Upper lobe of right lung (tissue), 1 donor: Measurements from ENCODE around the gene UPK1A. TPM values are rescaled to one million over a fixed set of nuclear protein-coding genes. Genes with fewer than 3 reads are reported as not detected.

Experiments
- ATAC-seq: fragments of 200-7000 bp; cut with Tn5 transposase; one replicate; pipeline ENCODE4 v1.9.1; 2020; ENCODE audit warnings: mild to moderate bottlenecking, moderate library complexity
- DNase-seq: peaks from one replicate; pipeline ENCODE4 v3.0.0-alpha.2; 2020
- H3K27ac ChIP-seq: fragments of 200-600 bp; one replicate; pipeline ENCODE4 v1.8.0; 2022
- H3K27me3 ChIP-seq: fragments of 200-600 bp; one replicate; pipeline ENCODE4 v1.8.0; 2022; ENCODE audit warnings: mild to moderate bottlenecking
- H3K36me3 ChIP-seq: fragments of 200-600 bp; one replicate; pipeline ENCODE4 v1.8.0; 2022
- H3K4me1 ChIP-seq: fragments of 200-600 bp; one replicate; pipeline ENCODE4 v1.8.0; 2022
- H3K4me3 ChIP-seq: fragments of 200-600 bp; one replicate; pipeline ENCODE4 v1.8.0; 2022; ENCODE audit warnings: mild to moderate bottlenecking
- H3K9me3 ChIP-seq: fragments of 200-600 bp; one replicate; pipeline ENCODE4 v1.8.0; 2022
- intact Hi-C: fragments of 100-400 bp; cut with DNase I; formaldehyde crosslinking; loops from one replicate; pipeline ENCODE4 v1.11.0; 2022
- total RNA-seq: library from RNA; stranded (reverse); fragmentation: NEBNext Ultra II Directional; extraction: Animal tissue kit (Norgen Biotek cat#: 25700); gene quantifications from one replicate; pipeline ENCODE4 v1.2.1, GENCODE V29; 2021
- TF ChIP-seq, protein P1 (sequence below): fragments of 200-600 bp; IDR thresholded peaks from one replicate; pipeline ENCODE4 v1.8.0; 2022; ENCODE audit warnings: antibody characterized with exemption
- donor health status: DM: no; HTN: yes; CAD: no; lungs with severe emphysema.

The UPK1A gene
- total RNA-seq, 1 donor from 2014 or later: not detected

DNA sequence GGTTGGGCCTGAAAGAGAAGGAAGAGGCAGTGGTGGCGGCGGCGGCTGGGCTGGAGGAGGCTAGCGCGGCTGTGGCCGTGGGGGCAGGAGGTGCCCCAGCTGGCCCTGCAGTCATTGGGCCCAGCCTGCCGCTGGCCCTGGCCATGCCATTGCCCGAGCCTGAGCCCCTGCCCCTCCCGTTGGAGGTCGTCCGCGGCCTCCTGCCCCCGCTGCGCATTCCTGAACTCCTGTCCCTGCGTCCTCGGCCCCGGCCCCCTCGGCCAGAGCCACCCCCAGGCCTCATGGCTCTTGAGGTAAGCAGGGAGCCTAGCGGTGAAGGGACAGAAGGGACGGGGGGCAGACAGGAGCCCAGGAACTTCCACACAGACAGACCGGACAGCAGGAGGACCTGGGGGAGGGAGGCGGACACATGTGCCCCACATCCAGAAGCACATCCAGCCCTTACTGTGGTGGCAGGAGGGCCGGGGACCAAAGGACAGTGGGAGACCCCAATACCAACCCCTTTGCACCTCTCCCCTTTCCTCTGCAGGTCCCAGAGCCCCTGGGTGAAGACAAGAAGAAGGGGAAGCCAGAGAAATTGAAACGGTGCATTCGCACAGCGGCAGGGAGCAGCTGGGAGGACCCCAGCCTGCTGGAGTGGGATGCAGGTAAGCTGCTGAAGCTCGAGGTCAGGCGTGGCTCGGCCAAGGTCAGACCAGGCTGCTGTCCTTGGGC is 32.4 kb upstream of the UPK1A start:
- TF ChIP-seq, protein P1, sequence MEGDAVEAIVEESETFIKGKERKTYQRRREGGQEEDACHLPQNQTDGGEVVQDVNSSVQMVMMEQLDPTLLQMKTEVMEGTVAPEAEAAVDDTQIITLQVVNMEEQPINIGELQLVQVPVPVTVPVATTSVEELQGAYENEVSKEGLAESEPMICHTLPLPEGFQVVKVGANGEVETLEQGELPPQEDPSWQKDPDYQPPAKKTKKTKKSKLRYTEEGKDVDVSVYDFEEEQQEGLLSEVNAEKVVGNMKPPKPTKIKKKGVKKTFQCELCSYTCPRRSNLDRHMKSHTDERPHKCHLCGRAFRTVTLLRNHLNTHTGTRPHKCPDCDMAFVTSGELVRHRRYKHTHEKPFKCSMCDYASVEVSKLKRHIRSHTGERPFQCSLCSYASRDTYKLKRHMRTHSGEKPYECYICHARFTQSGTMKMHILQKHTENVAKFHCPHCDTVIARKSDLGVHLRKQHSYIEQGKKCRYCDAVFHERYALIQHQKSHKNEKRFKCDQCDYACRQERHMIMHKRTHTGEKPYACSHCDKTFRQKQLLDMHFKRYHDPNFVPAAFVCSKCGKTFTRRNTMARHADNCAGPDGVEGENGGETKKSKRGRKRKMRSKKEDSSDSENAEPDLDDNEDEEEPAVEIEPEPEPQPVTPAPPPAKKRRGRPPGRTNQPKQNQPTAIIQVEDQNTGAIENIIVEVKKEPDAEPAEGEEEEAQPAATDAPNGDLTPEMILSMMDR: no peak
- Histone ChIP-seq H3K4me3 (no peak overlapping the region), H3K36me3 (peaks cover 78% of the 10 kb centered on the region), H3K9me3 (no peaks in the 10 kb centered on the region), H3K27ac (no peak overlapping the region), H3K27me3 (no peaks in the 10 kb centered on the region), H3K4me1 (peaks cover 9% of the 10 kb centered on the region)
- DNase-seq: no peak
- ATAC-seq: no peak
- intact Hi-C loops: no loop called here

DNA sequence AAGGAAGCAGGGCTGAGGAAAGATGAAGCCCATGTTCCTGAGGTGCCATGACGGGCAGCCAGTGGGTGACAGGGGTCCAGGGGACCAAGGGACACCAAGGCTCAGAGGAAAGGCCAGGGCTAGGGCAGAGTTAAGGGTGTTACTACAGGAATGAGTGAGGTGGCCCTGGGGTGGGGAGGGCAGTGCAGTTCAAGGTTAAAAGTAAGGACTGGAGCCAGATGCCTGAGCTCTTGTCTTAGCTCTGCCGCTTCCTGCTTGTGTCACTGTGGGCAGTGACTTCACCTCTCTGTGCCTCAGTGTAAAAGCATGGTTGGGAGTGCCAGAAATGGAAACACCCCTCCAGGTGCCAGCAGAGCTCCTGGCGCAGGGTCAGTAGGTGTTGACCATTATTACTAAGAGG is 29.7 kb upstream of the UPK1A start:
- no peak for ATAC-seq
- intact Hi-C loops: no loop called here
- TF ChIP-seq, protein P1: no peak

DNA sequence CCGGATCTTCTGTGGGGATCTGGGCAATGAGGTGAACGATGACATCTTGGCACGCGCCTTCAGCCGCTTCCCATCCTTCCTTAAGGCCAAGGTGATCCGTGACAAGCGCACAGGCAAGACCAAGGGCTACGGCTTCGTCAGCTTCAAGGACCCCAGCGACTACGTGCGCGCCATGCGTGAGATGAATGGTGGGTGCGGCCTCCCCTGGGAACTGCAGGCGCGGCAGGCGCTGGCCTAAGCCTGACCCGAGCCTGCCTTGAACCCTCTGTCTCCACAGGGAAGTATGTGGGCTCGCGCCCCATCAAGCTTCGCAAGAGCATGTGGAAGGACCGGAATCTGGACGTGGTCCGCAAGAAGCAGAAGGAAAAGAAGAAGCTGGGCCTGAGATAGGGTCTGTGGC is 29.2 kb upstream of the UPK1A start:
- no peaks in the 10 kb centered on the region for H3K4me1 ChIP-seq
- DNase-seq (no peak), ATAC-seq (no peak)
- no peaks in the 10 kb centered on the region for H3K9me3 ChIP-seq
- TF ChIP-seq, protein P1: no peak
- no peak overlapping the region for H3K4me3 ChIP-seq
- no peaks in the 10 kb centered on the region for H3K27me3 ChIP-seq
- intact Hi-C loops: no loop called here
- no peak overlapping the region for H3K27ac ChIP-seq
- peaks cover 60% of the 10 kb centered on the region for H3K36me3 ChIP-seq

More for the DNA sequence above, 29.7 kb upstream of the UPK1A start:
- H3K4me1 ChIP-seq: no peaks in the 10 kb centered on the region
- no peaks in the 10 kb centered on the region for H3K9me3 ChIP-seq
- no peak overlapping the region for H3K27ac ChIP-seq
- H3K4me3 ChIP-seq: no peak overlapping the region
- no peaks in the 10 kb centered on the region for H3K27me3 ChIP-seq
- peaks cover 65% of the 10 kb centered on the region for H3K36me3 ChIP-seq
- no peak for DNase-seq

DNA sequence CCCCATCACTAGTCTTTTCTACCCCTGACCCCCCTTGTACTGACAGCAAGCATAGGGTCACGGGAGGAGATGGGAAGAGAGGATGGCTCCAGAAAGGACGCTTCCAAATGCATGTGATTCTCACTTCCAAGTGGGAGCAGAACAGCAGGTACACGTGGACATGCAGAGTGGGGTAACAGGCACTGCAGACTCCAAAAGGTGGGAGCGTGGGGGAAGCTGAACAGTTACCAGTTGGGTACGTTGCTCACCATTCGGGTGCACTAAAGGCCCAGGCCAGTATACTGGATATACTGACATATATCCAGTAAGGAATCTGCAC is 27.0 kb upstream of the UPK1A start:
- no peak overlapping the region for H3K4me3 ChIP-seq
- TF ChIP-seq, protein P1: no peak
- H3K4me1 ChIP-seq: no peaks in the 10 kb centered on the region
- H3K9me3 ChIP-seq: no peaks in the 10 kb centered on the region
- no peak for ATAC-seq
- H3K27ac ChIP-seq: no peak overlapping the region
- DNase-seq: no peak
- no peaks in the 10 kb centered on the region for H3K27me3 ChIP-seq
- intact Hi-C loops: no loop called here
- peaks cover 39% of the 10 kb centered on the region for H3K36me3 ChIP-seq

DNA sequence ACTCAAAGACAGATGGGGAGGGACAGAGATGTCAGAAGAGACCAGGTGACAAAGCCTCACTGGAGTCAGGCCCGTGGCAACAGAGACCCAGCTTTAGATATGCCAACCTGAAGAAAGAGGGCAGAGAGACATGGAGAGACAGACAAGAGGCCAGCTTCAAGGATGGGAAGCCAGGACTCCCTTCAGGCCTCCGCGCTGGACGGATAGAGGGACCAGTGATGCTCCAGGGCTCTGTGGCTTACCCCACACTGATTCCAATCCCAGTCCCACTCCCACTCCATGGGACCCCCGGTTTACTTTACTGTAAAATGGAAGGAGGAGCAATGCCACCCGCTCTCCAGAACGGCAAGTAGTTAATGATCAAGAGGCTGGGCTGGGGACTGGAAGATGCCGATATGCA is 26.5 kb upstream of the UPK1A start:
- Histone ChIP-seq H3K27ac (no peak overlapping the region), H3K4me1 (no peaks in the 10 kb centered on the region), H3K27me3 (no peaks in the 10 kb centered on the region), H3K36me3 (peaks cover 33% of the 10 kb centered on the region), H3K4me3 (no peak overlapping the region), H3K9me3 (no peaks in the 10 kb centered on the region)
- no peak for ATAC-seq
- no peak for DNase-seq
- TF ChIP-seq, protein P1: no peak
- intact Hi-C loops: no loop called here
